ENCODE measurements around the gene ZPBP2. TPM values are rescaled to one million over a fixed set of nuclear protein-coding genes. Genes with fewer than 3 reads are reported as not detected.
A peak's percentile ranks its signal among the peaks of the same experiment; 100 is the strongest.
"Not testable (repeated sequence)": the region's sequence is repeated elsewhere in the genome, so short reads cannot be mapped to it uniquely, and the experiment has no call there.

Gene ZPBP2
- total and polyA plus RNA-seq, 2 of the 13 experiments (the other 11 are each of a cell fraction or from before 2014, with no cell fraction given), result not detected

DNA sequence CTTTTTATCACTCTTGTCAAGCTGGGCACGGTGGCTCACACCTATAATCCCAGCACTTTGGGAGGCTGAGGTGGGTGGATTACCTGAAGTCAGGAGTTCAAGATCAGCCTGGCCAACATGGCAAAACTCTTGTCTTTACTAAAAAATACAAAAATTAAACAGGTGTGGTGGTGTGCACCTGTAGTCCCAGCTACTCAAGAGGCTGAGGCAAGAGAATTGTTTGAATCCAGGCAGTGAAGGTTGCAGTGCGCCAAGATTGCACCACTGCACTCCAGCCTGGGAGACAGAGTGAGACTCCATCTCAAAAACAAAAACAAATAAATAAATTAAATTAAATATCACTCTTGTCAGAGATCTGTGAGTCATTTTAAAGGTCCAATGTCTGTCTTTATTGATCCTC lies 34.0 kb downstream of the ZPBP2 start:
- FAIRE-seq; H3K79me2 ChIP-seq (ENCODE audit: insufficient read depth, low read length); H3K27ac ChIP-seq (ENCODE audit: extremely low read length, insufficient read depth, low read length); H4K20me1 ChIP-seq (ENCODE audit: insufficient read depth, low read length); H3K36me3 ChIP-seq (replicated peaks in 1 of 2; ENCODE audit: control insufficient read depth in 1 of 2, insufficient read depth in 2 of 2, low read length in 2 of 2); H3K4me2 ChIP-seq (ENCODE audit: low read depth, low read length); in situ Hi-C loops (cut with HindIII; ENCODE audit: extremely low pct_ligation_motif_present, low pct_unique_long_range_greater_than_20kb); intact Hi-C loops (cut with micrococcal nuclease; ENCODE audit: unreplicated experiment); BruUV-seq (replicated peaks); DNase-seq (ENCODE audit: low spot score); H2AFZ ChIP-seq (ENCODE audit: low read length); CTCF ChIA-PET (ENCODE audit: low intra/inter-chr PET ratio, low total read pairs); H3K4me3 ChIP-seq (replicated peaks in 1 of 3; ENCODE audit: insufficient read depth in 1 of 3, low read depth in 2 of 3, low read length in 3 of 3); H3K9me3 ChIP-seq (ENCODE audit: low read length); ATAC-seq; H3K27me3 ChIP-seq (ENCODE audit: control insufficient read depth in 1 of 2, insufficient read depth in 2 of 2, low read length in 2 of 2); H3K9ac ChIP-seq (ENCODE audit: insufficient read depth, low read depth, low read length): not testable (repeated sequence)
- peak; percentile 52; the same call in 1 of the 2 replicates for TF ChIP-seq ZNF460 (CRISPR knock-in tag; IDR thresholded peaks at IDR 0.05; ENCODE audit: borderline replicate concordance)
- TF ChIP-seq, protein P1, sequence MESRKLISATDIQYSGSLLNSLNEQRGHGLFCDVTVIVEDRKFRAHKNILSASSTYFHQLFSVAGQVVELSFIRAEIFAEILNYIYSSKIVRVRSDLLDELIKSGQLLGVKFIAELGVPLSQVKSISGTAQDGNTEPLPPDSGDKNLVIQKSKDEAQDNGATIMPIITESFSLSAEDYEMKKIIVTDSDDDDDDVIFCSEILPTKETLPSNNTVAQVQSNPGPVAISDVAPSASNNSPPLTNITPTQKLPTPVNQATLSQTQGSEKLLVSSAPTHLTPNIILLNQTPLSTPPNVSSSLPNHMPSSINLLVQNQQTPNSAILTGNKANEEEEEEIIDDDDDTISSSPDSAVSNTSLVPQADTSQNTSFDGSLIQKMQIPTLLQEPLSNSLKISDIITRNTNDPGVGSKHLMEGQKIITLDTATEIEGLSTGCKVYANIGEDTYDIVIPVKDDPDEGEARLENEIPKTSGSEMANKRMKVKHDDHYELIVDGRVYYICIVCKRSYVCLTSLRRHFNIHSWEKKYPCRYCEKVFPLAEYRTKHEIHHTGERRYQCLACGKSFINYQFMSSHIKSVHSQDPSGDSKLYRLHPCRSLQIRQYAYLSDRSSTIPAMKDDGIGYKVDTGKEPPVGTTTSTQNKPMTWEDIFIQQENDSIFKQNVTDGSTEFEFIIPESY (CRISPR knock-in tag; IDR thresholded peaks at IDR 0.05), result peak; percentile 79
- POLR2A ChIA-PET, result interaction anchor here (1.4 kb wide), 1 partner anchor 24 kb away, joined by 4 read pairs; no protein-coding TSS in a partner anchor
- 90% methylated on average over 2 of the region's 2 CpGs for WGBS (ENCODE audit: low lambda C conversion rate)
- peaks cover 24% of the 10 kb centered on the region for H3K4me1 ChIP-seq (ENCODE audit: insufficient read depth, low read length)

DNA sequence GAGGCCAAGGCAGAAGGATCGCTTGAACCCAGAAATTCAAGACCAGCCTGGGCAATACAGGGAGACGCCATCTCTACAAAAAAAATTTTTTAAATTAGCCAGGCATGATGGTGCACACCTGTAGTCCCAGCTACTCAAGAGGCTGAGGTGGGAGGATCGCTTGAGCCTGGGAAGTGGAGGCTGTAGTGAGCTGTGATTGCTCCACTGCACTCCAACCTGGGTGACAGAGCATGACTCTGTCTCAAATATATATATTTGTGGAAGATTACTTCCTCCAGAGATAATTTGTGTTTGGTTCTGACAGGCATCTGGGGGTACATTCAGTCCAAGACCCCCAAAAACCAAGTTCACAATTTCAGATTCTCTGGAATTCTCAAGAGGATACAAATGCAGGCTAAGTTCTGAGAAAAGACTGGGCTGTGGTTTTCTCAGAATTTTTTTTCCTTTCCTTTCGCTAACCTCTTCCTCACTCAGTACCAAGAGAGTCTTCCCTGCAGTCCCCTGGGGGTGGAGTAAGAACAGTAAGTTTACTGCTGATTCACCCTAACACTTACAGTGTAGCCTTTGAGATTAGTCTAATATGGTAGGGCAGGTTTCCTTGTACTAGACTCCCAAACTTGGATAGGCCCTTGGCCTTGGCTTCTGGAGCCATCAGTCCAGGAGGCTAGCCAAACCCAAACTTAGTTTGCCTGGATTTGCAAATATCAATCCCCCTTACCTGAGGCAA lies 35.3 kb downstream of the ZPBP2 start:
- ATAC-seq (no peak), DNase-seq (ENCODE audit: low spot score) (no peak), FAIRE-seq (no peak)
- POLR2A ChIA-PET, result interaction anchor here (0.6 to 1.9 kb wide), 3 partner anchors 13 to 27 kb away, joined by 3 to 6 read pairs (median 4); no protein-coding TSS in a partner anchor
- in situ Hi-C loops (cut with HindIII; ENCODE audit: extremely low pct_ligation_motif_present, low pct_unique_long_range_greater_than_20kb) (no loop called here), intact Hi-C loops (cut with micrococcal nuclease; ENCODE audit: unreplicated experiment) (no loop called here)
- Histone ChIP-seq H3K79me2 (ENCODE audit: insufficient read depth, low read length) (no peaks in the 10 kb centered on the region), H3K27me3 (ENCODE audit: control insufficient read depth in 1 of 2, insufficient read depth in 2 of 2, low read length in 2 of 2) (no peaks in the 10 kb centered on the region), H3K27ac (ENCODE audit: extremely low read length, insufficient read depth, low read length) (no peak overlapping the region), H3K9me3 (ENCODE audit: low read length) (no peaks in the 10 kb centered on the region), H4K20me1 (ENCODE audit: insufficient read depth, low read length) (no peaks in the 10 kb centered on the region), H3K4me3 (replicated peaks in 1 of 3; ENCODE audit: insufficient read depth in 1 of 3, low read depth in 2 of 3, low read length in 3 of 3) (no peak overlapping the region), H3K4me1 (ENCODE audit: insufficient read depth, low read length) (peaks cover 24% of the 10 kb centered on the region), H2AFZ (ENCODE audit: low read length) (no peak overlapping the region), H3K36me3 (replicated peaks in 1 of 2; ENCODE audit: control insufficient read depth in 1 of 2, insufficient read depth in 2 of 2, low read length in 2 of 2) (no peaks in the 10 kb centered on the region), H3K4me2 (ENCODE audit: low read depth, low read length) (no peak overlapping the region), H3K9ac (ENCODE audit: insufficient read depth, low read depth, low read length) (no peak overlapping the region)
- CTCF ChIA-PET (ENCODE audit: low intra/inter-chr PET ratio, low total read pairs), result no interaction called here
- WGBS (ENCODE audit: low lambda C conversion rate), result 98% methylated on average over 4 of the region's 4 CpGs
- BruUV-seq (replicated peaks), result no TSS peak
- TF ChIP-seq, protein P2, sequence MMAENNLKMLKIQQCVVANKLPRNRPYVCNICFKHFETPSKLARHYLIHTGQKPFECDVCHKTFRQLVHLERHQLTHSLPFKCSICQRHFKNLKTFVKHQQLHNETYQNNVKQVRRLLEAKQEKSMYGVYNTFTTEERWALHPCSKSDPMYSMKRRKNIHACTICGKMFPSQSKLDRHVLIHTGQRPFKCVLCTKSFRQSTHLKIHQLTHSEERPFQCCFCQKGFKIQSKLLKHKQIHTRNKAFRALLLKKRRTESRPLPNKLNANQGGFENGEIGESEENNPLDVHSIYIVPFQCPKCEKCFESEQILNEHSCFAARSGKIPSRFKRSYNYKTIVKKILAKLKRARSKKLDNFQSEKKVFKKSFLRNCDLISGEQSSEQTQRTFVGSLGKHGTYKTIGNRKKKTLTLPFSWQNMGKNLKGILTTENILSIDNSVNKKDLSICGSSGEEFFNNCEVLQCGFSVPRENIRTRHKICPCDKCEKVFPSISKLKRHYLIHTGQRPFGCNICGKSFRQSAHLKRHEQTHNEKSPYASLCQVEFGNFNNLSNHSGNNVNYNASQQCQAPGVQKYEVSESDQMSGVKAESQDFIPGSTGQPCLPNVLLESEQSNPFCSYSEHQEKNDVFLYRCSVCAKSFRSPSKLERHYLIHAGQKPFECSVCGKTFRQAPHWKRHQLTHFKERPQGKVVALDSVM (CRISPR knock-in tag; IDR thresholded peaks at IDR 0.05), result peak; percentile 59
- TF ChIP-seq ZBTB42 (CRISPR knock-in tag; IDR thresholded peaks at IDR 0.05), result no peak
